Endodermal cell (in vitro differentiated cells): ENCODE data around the gene SORL1. TPM values are rescaled to one million over a fixed set of nuclear protein-coding genes. Genes with fewer than 3 reads are reported as not detected.
A peak's percentile ranks its signal among the peaks of the same experiment; 100 is the strongest.

Experiments
- DNase-seq: peaks from one replicate; pipeline ENCODE4 v3.0.0-alpha.2; 2017
- H3K27ac ChIP-seq: 2 replicates; pipeline ENCODE4 v1.5.1; 2013; ENCODE audit warnings: mild to moderate bottlenecking, low read depth, low read length, moderate library complexity
- H3K27me3 ChIP-seq: 2 replicates; pipeline ENCODE4 v1.6.1; 2013; ENCODE audit warnings: mild to moderate bottlenecking, low read length, moderate library complexity; ENCODE audit not compliant: insufficient read depth, control insufficient read depth, poor library complexity, severe bottlenecking
- H3K36me3 ChIP-seq: 2 replicates; pipeline ENCODE4 v1.7.0; 2013; ENCODE audit warnings: mild to moderate bottlenecking, low read length, moderate library complexity; ENCODE audit not compliant: control insufficient read depth, insufficient read depth
- H3K4me1 ChIP-seq: one replicate; pipeline ENCODE4 v1.7.0; 2013; ENCODE audit warnings: low read length; ENCODE audit not compliant: control insufficient read depth, insufficient read depth
- H3K4me3 ChIP-seq: 2 replicates; pipeline ENCODE4 v1.5.1; 2013; ENCODE audit warnings: mild to moderate bottlenecking, low read length, moderate library complexity
- H3K9ac ChIP-seq: 2 replicates; pipeline ENCODE4 v1.6.1; 2013; ENCODE audit warnings: mild to moderate bottlenecking, low read length, moderate library complexity; ENCODE audit not compliant: poor library complexity, severe bottlenecking; ENCODE audit errors: extremely low read depth
- H3K9me3 ChIP-seq: 2 replicates; pipeline ENCODE4 v1.6.1; 2013; ENCODE audit warnings: mild to moderate bottlenecking, low read length, moderate library complexity; ENCODE audit not compliant: control insufficient read depth
- H3K27ac Mint-ChIP-seq: 2 replicates; pipeline ENCODE4 v1.8.0; 2020; ENCODE audit warnings: mixed read lengths
- H3K27me3 Mint-ChIP-seq: 2 replicates; pipeline ENCODE4 v1.8.0; 2021; ENCODE audit warnings: mild to moderate bottlenecking, mixed read lengths; ENCODE audit not compliant: insufficient read depth
- H3K36me3 Mint-ChIP-seq: 2 replicates; pipeline ENCODE4 v1.8.0; 2020; ENCODE audit warnings: low read depth, mixed read lengths
- H3K4me1 Mint-ChIP-seq: 2 replicates; pipeline ENCODE4 v1.8.0; 2020; ENCODE audit warnings: mixed read lengths
- H3K4me3 Mint-ChIP-seq: 2 replicates; pipeline ENCODE4 v1.8.0; 2020; ENCODE audit warnings: mild to moderate bottlenecking, moderate library complexity, mixed read lengths
- H3K9me3 Mint-ChIP-seq: 2 replicates; pipeline ENCODE4 v1.8.0; 2020; ENCODE audit warnings: mild to moderate bottlenecking, mixed read lengths
- CTCF ChIP-seq: fragments of 200-600 bp; sonication (generic); conservative IDR thresholded peaks from 2 replicates; pipeline ENCODE4 v1.5.0; 2021; ENCODE audit warnings: antibody characterized with exemption, mild to moderate bottlenecking
- WGBS, 2 experiments: methylation state at CpG; one replicate each; pipeline versions ENCODE4 v1.1.5 to v1.1.7; 2013; ENCODE audit warnings: missing lambda C conversion rate in 2 of 2, mixed read lengths in 1 of 2; ENCODE audit not compliant: insufficient coverage in 1 of 2, insufficient read length in 1 of 2; 5-methylcytosine and 5-hydroxymethylcytosine counted together
- long read RNA-seq, 4 experiments: library from polyadenylated mRNA in 2 of 4; library from RNA in 1 of 4; library from capped mRNA in 1 of 4; stranded (forward) in 3 of 4; unstranded in 1 of 4; transcript quantifications; one replicate each; pipeline ENCODE4 v2.0.0, GENCODE V29; 2020 to 2021; ENCODE audit warnings: inconsistent platforms in 1 of 4
- polyA plus RNA-seq, 2 experiments: library from polyadenylated mRNA; stranded (reverse); fragments of 50-300 nt; gene quantifications; one replicate each; pipeline ENCODE4 v1.2.3, GENCODE V29; 2013
- total RNA-seq, 2 donors: library from RNA; stranded (reverse); fragmentation: NEBNext Ultra II Directional in 1 of 2; extraction: Animal tissue kit (Norgen Biotek cat#: 25700) in 1 of 2; gene quantifications; 2 replicates in 1 of 2; 3 replicates in 1 of 2; pipeline ENCODE4 v1.2.1, GENCODE V29; 2021

SORL1 gene
- 10 to 100 TPM; 56.4 to 57.5 TPM for total RNA-seq
- 14.7 TPM for polyA plus RNA-seq (2013, experiment 1 of 2)
- 15.0 TPM for polyA plus RNA-seq (2013, experiment 2 of 2)
- long read RNA-seq, experiment 1, partial matches to known transcripts: 5 of 18 reads
- long read RNA-seq, experiment 1, other reads (novel, unspliced or antisense): 13 of 18 reads
- long read RNA-seq, experiment 2, full-length matches to known transcripts: 14 of 48 reads
- long read RNA-seq, experiment 2, partial matches to known transcripts: 15 of 48 reads
- long read RNA-seq, experiment 2, other reads (novel, unspliced or antisense): 19 of 48 reads
- long read RNA-seq, experiment 3, full-length matches to known transcripts: 32 of 106 reads
- long read RNA-seq, experiment 3, partial matches to known transcripts: 38 of 106 reads
- long read RNA-seq, experiment 3, other reads (novel, unspliced or antisense): 36 of 106 reads
- long read RNA-seq, experiment 4, partial matches to known transcripts: 0 of 1 reads
- long read RNA-seq, experiment 4, other reads (novel, unspliced or antisense): 1 of 1 reads

- peaks cover 5% of the 10 kb centered on the region for H3K27me3 ChIP-seq
- no peaks in the 10 kb centered on the region for H3K36me3 ChIP-seq
- peak within 1 kb of the TSS; percentile 61 for H3K9ac ChIP-seq
- peak; percentile 78 for TF ChIP-seq CTCF
- peaks cover 66% of the 10 kb centered on the region for H3K4me1 Mint-ChIP-seq
- H3K27me3 Mint-ChIP-seq: peaks cover 10% of the 10 kb centered on the region
- no peaks in the 10 kb centered on the region for H3K9me3 Mint-ChIP-seq
- H3K4me3 Mint-ChIP-seq: peak within 1 kb of the TSS; percentile 86
- H3K4me3 ChIP-seq: peak within 1 kb of the TSS; percentile 97
- WGBS, 2 experiments: 0% methylated on average over 33 to 89 of the region's 89 CpGs
- H3K9me3 ChIP-seq: no peaks in the 10 kb centered on the region
- DNase-seq: peak; percentile 95
- no peaks in the 10 kb centered on the region for H3K36me3 Mint-ChIP-seq
- H3K27ac Mint-ChIP-seq: peak within 1 kb of the TSS; percentile 80
- H3K4me1 ChIP-seq: peaks cover 12% of the 10 kb centered on the region
- H3K27ac ChIP-seq: no peak within 1 kb of the TSS
Observed at GRCh38 chr11:121451986-121452608, at the start of gene SORL1. Gene SORL1, plus strand, starts transcription at chr11:121452314. Its CDS starts 18 bp downstream, at chr11:121452332.

DNA sequence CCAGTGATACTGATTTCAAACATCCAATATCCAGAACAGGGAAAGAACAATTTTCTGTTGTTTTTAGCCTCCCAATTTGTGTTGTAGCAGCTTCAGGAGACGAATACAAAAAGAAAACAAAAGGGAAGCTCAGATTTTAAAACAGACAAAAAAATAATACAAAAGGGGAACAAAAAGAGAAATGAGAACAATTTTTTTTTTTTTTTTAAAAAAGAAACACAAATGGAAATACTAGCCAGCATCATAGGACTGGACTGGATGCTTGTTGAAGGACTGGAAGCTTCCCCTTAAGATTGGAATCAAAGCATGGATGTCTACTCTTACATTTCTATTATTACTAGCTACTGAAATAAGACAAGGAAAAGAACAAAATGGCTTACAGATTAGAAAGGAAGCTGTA lies 46.5 kb upstream of the SORL1 start:
- Histone ChIP-seq H3K27ac (no peak overlapping the region), H3K36me3 (no peaks in the 10 kb centered on the region), H3K9ac (no peak overlapping the region), H3K27me3 (no peaks in the 10 kb centered on the region), H3K4me1 (no peaks in the 10 kb centered on the region), H3K4me3 (no peak overlapping the region), H3K9me3 (peaks cover 23% of the 10 kb centered on the region)
- DNase-seq: no peak
- Mint-ChIP-seq H3K36me3 (peaks cover 6% of the 10 kb centered on the region), H3K4me1 (no peaks in the 10 kb centered on the region), H3K9me3 (peaks cover 22% of the 10 kb centered on the region), H3K27me3 (no peaks in the 10 kb centered on the region), H3K4me3 (no peak overlapping the region), H3K27ac (peak overlapping the region; percentile 33)
- WGBS, 2 experiments: 100% methylated on average over 1 of the region's 1 CpG; no CpG with 5 or more reads in 1 of the 2 experiments
- TF ChIP-seq CTCF: no peak

DNA sequence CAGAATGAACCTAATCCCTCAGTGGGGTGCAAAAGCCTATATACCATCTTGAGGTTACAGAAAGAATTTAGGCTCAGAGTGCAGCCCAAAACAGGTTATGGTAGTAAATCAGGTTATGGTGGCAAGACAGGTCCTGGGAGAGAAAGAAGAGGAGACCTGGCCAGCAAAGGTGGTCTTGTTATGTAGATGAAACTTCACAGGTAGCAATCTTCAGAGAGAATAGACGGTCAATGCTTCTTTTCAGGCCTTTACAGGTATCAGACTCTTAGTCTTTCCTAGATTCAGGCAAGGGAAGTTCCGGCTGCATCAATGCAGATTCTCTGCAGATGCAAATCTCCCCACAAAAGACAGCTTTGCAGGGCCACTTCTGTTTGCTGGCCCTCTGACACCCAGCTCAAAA lies 45.8 kb upstream of the SORL1 start:
- H3K9me3 ChIP-seq: peaks cover 17% of the 10 kb centered on the region
- Mint-ChIP-seq H3K27me3 (no peaks in the 10 kb centered on the region), H3K4me1 (no peaks in the 10 kb centered on the region), H3K27ac (no peak overlapping the region), H3K9me3 (peaks cover 15% of the 10 kb centered on the region), H3K36me3 (peaks cover 6% of the 10 kb centered on the region), H3K4me3 (no peak overlapping the region)
- WGBS, 2 experiments: 60 to 71% methylated on average over 2 of the region's 2 CpGs
- H3K27me3 ChIP-seq: no peaks in the 10 kb centered on the region
- H3K27ac ChIP-seq: no peak overlapping the region
- H3K4me1 ChIP-seq: no peaks in the 10 kb centered on the region
- H3K4me3 ChIP-seq: no peak overlapping the region
- TF ChIP-seq CTCF: no peak
- H3K36me3 ChIP-seq: no peaks in the 10 kb centered on the region
- no peak overlapping the region for H3K9ac ChIP-seq
- peak; percentile 76 for DNase-seq
